ENCODE measurements around the gene LRRC51.

The LRRC51 gene

GRCh38 chr11:72039031-72039855 lies 41.4 kb upstream of the LRRC51 start:
- H3K4me3 ChIP-seq (ENCODE audit: low read depth, low read length) = no peak overlapping the region
- DNase-seq (ENCODE audit: low read depth) = no peak
- no peak for TF ChIP-seq MAX (IDR thresholded peaks at IDR 0.05; ENCODE audit: low read depth, low read length)
- no peak for TF ChIP-seq CTCF (IDR thresholded peaks at IDR 0.05; ENCODE audit: low read depth, low read length)
- TF ChIP-seq POLR2A (IDR thresholded peaks at IDR 0.05; ENCODE audit: extremely low read depth, insufficient read length) = no peak
- TF ChIP-seq MYC (IDR thresholded peaks at IDR 0.05; ENCODE audit: low read depth, low read length) = no peak

- TF ChIP-seq CTCF (IDR thresholded peaks at IDR 0.05; ENCODE audit: low read depth, low read length) = no peak
- no peak for TF ChIP-seq MAX (IDR thresholded peaks at IDR 0.05; ENCODE audit: low read depth, low read length)
- TF ChIP-seq POLR2A (IDR thresholded peaks at IDR 0.05; ENCODE audit: extremely low read depth, insufficient read length) = no peak
- no peak for TF ChIP-seq MYC (IDR thresholded peaks at IDR 0.05; ENCODE audit: low read depth, low read length)
- DNase-seq (ENCODE audit: low read depth) = no peak
- H3K4me3 ChIP-seq (ENCODE audit: low read depth, low read length) = no peak overlapping the region
Observed at GRCh38 chr11:72039856-72040401, 40.7 kb upstream of the LRRC51 start.

- no peak for DNase-seq (ENCODE audit: low read depth)
- TF ChIP-seq MAX (IDR thresholded peaks at IDR 0.05; ENCODE audit: low read depth, low read length) (no peak), POLR2A (IDR thresholded peaks at IDR 0.05; ENCODE audit: extremely low read depth, insufficient read length) (no peak), MYC (IDR thresholded peaks at IDR 0.05; ENCODE audit: low read depth, low read length) (no peak), CTCF (IDR thresholded peaks at IDR 0.05; ENCODE audit: low read depth, low read length) (no peak)
- no peak overlapping the region for H3K4me3 ChIP-seq (ENCODE audit: low read depth, low read length)
Observed at GRCh38 chr11:72040491-72041363, 39.9 kb upstream of the LRRC51 start.

GRCh38 chr11:72041364-72042063 lies 39.1 kb upstream of the LRRC51 start:
- no peak for DNase-seq (ENCODE audit: low read depth)
- H3K4me3 ChIP-seq (ENCODE audit: low read depth, low read length) = no peak overlapping the region
- TF ChIP-seq MYC (IDR thresholded peaks at IDR 0.05; ENCODE audit: low read depth, low read length) = no peak
- no peak for TF ChIP-seq MAX (IDR thresholded peaks at IDR 0.05; ENCODE audit: low read depth, low read length)
- TF ChIP-seq POLR2A (IDR thresholded peaks at IDR 0.05; ENCODE audit: extremely low read depth, insufficient read length) = no peak
- no peak for TF ChIP-seq CTCF (IDR thresholded peaks at IDR 0.05; ENCODE audit: low read depth, low read length)

- no peak for TF ChIP-seq MYC (IDR thresholded peaks at IDR 0.05; ENCODE audit: low read depth, low read length)
- no peak for TF ChIP-seq CTCF (IDR thresholded peaks at IDR 0.05; ENCODE audit: low read depth, low read length)
- no peak for TF ChIP-seq MAX (IDR thresholded peaks at IDR 0.05; ENCODE audit: low read depth, low read length)
- TF ChIP-seq POLR2A (IDR thresholded peaks at IDR 0.05; ENCODE audit: extremely low read depth, insufficient read length) = no peak
- no peak for DNase-seq (ENCODE audit: low read depth)
- no peak overlapping the region for H3K4me3 ChIP-seq (ENCODE audit: low read depth, low read length)
Observed at GRCh38 chr11:72042064-72042745, 38.4 kb upstream of the LRRC51 start.

All from NB4 (cell line).